ENCODE results near the gene CDYL.

GRCh38 chr6:4772750-4773149 is 3.5 kb upstream of the CDYL start:
- TF ChIP-seq POLR2A (IDR thresholded peaks at IDR 0.05; ENCODE audit: low read depth, low read length) (no peak), POLR2AphosphoS5 (IDR thresholded peaks at IDR 0.05; ENCODE audit: low read depth, low read length) (no peak), TAF1 (IDR thresholded peaks at IDR 0.05; ENCODE audit: borderline replicate concordance, low read depth, low read length) (no peak)
